ENCODE results near the gene ALX3. TPM values are rescaled to one million over a fixed set of nuclear protein-coding genes. Genes with fewer than 3 reads are reported as not detected.

Gene ALX3
- total RNA-seq, 1 experiment from 2014 or later, result not detected

DNA sequence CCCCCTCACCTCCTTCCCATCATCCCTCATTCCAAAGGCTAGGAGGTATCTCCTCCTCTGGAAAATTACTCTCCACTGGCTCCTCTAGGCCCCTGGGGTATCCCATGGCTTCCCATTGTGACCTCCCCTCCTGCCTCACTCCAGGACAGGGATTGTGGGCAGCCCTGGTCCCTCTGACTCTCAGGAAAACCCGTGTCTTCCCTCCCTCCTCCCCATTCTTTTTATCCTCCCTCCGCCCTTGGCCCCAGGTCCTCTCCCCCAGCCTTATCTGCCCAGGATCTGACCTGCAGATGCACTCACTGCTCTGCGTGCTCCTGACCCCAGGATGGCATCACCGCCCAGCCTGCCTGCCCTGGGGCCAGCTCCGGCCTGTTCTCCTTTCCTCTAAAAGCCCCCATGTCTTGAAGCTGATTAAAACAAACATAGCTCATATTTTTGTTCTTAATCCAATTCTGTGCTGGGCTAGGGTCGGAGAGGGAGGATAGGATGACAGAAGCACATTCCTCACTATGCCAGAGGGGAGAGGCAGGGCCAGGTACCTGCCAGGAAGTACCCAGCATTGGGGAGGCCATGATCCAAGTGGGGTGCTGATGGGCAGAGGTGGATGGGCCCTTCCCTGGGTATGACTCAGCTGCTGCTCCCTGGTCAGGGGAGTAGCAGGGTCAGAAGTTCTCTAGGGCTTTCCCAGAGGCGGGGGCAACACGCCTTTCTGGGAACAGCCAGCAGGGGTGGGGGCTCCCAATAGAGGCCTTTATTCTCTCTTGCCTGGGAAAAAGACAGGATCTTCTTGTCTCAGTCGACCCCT, 28.0 kb upstream of the ALX3 start:
- H3K36me3 ChIP-seq, result no peaks in the 10 kb centered on the region
- no peaks in the 10 kb centered on the region for H3K9me3 ChIP-seq (replicated peaks)
- no peaks in the 10 kb centered on the region for H3K27me3 ChIP-seq (replicated peaks)
- H3K27ac ChIP-seq, result no peak overlapping the region
- 0 out of 2 replicates have a peak, but pooled peaks cover 4% of the 10 kb centered on the region for H3K4me1 ChIP-seq (replicated peaks)
- no peak overlapping the region for H3K4me3 ChIP-seq
- no peak for DNase-seq (ENCODE audit: low read depth in 1 of 2, low spot score in 2 of 2)

DNA sequence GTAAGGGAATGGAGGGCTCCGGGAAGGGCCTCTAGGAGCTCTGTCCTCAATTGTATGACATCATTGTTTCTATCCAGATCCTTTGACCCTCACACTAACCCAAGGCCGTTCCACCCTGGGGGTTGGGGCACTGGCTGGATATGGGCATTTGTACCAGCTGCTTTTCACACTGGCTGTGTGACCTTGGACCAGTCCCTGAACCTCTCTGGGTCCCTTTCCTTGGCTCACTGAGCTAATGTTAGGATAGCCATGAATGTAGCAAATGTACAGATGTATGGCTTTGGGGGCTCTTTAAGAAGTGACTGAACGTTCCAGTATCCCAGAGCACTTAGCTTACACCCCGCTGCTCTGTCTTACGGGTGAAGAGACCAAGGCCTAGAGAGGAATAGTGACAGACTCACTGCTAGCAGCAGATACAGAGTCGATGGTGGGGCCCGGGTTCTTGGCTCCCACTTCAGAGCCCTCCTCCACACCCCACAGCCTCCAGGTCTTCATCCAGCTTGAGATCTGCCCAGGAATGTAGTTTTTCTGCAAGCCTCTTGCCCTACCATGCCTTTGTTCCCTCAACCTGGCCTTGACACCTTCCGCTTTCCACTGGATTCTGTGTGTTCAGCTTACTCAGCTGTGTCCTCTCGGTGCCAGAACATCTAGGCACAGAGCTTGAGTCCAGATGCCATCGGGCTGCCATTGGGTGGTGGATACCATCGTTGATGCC, 27.2 kb upstream of the ALX3 start:
- no peaks in the 10 kb centered on the region for H3K36me3 ChIP-seq
- no peak for DNase-seq (ENCODE audit: low read depth in 1 of 2, low spot score in 2 of 2)
- no peaks in the 10 kb centered on the region for H3K9me3 ChIP-seq (replicated peaks)
- H3K27ac ChIP-seq, result no peak overlapping the region
- H3K4me1 ChIP-seq (replicated peaks), result 0 out of 2 replicates have a peak, but pooled peaks cover 4% of the 10 kb centered on the region
- H3K4me3 ChIP-seq, result no peak overlapping the region
- H3K27me3 ChIP-seq (replicated peaks), result 0 out of 2 replicates have a peak, but pooled peaks cover 4% of the 10 kb centered on the region

DNA sequence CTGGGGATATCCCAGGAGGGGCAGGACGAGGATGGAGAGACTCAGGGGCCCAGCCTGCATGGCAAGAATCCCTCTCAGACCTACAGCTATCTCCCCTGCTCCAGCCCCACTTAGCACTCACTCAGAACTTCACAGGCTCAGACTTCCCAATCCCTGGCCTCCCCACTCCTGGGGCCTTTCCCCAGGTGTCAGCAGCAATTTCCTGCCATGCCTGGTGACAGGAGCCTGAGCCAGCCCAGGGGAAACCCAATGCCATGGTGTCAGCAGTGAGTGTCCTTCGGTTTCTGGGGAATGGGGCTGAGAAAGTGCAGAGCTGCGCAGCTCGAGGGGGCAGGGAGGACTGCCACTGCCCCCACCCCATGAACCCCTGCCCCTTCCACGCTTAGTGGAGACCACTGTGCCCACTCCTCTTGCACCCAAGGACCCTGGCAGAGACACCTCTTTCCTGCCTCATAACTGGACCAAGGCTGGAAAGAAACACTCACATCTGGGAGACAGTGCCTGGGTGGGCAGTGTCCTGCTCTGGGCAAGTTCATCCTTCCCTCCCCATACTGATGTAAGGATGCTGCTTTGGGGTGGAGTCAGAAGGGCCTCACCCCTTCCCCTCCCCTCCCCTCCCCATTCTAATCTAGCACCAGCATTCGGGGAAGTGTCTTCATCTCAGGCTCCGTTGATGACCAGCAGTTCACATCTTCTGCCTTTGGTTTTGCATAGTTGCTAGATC, 24.6 kb upstream of the ALX3 start:
- Histone ChIP-seq H3K36me3 (no peaks in the 10 kb centered on the region), H3K4me3 (no peak overlapping the region), H3K27ac (no peak overlapping the region), H3K27me3 (replicated peaks) (0 out of 2 replicates have a peak, but pooled peaks cover 7% of the 10 kb centered on the region), H3K9me3 (replicated peaks) (no peaks in the 10 kb centered on the region), H3K4me1 (replicated peaks) (no peaks in the 10 kb centered on the region)
- DNase-seq (ENCODE audit: low read depth in 1 of 2, low spot score in 2 of 2), result no peak

DNA sequence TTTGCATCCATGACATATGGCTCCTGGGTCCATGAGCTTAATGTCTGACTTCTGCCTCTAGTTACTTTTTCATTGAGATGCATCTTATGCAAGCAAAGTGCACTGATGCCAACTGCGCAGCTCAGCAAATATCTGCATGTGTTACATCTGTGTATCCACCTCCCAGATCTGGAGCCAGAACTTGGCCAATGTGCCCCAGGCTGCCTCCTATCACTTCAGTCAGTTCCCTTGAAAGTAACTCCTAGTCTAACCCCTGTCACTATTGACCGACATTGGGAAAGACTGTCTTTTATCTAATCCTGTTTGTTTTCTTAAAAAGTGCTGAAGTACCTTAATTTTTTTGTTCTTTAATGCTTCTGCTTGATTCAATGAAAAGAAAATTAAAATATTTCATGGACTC, 22.5 kb upstream of the ALX3 start:
- Histone ChIP-seq H3K9me3 (replicated peaks) (no peaks in the 10 kb centered on the region), H3K4me1 (replicated peaks) (no peaks in the 10 kb centered on the region), H3K4me3 (no peak overlapping the region), H3K27me3 (replicated peaks) (0 out of 2 replicates have a peak, but pooled peaks cover 10% of the 10 kb centered on the region), H3K27ac (no peak overlapping the region), H3K36me3 (no peaks in the 10 kb centered on the region)
- no peak for DNase-seq (ENCODE audit: low read depth in 1 of 2, low spot score in 2 of 2)

DNA sequence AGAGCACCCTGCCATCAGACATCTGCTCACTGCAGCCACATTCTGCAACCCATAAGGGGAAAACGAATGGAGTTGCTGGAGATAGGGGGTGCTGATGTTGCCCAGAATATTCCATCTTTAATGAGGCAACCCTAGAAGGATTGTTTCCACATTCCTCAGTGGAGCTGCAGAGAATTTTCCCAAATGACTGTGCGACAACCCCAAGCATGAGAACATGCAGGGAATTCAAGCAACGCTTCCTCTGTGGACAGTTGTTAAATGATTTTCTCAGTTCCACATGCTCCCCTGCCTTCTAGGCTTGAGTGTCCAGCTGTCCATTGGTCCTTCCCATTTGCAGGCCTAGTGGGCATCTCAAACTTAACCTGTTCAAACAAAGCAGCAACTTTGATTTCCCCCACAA, 21.3 kb upstream of the ALX3 start:
- no peak for DNase-seq (ENCODE audit: low read depth in 1 of 2, low spot score in 2 of 2)
- Histone ChIP-seq H3K36me3 (no peaks in the 10 kb centered on the region), H3K27me3 (replicated peaks) (0 out of 2 replicates have a peak, but pooled peaks cover 13% of the 10 kb centered on the region), H3K4me1 (replicated peaks) (no peaks in the 10 kb centered on the region), H3K4me3 (no peak overlapping the region), H3K27ac (no peak overlapping the region), H3K9me3 (replicated peaks) (no peaks in the 10 kb centered on the region)

DNA sequence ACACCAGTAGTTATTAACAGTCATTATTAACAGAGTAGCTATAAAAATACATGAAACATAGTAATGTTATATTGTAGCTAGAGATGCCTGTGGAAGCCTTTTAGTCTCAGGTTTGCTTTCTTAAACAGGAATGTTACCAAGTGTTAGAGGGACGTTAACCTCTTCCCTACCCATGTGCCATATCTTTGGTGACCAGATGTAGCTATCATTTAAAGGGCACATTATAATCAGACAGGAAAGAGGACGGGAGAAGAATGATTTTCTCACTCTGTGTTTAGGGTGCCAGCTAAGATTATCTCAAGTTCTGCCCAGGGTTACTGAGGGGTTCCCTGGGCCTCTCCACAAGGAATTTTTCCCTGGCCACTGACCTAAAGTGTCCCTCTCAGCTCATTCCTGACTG, 20.9 kb upstream of the ALX3 start:
- Histone ChIP-seq H3K4me3 (no peak overlapping the region), H3K36me3 (no peaks in the 10 kb centered on the region), H3K4me1 (replicated peaks) (no peaks in the 10 kb centered on the region), H3K27me3 (replicated peaks) (peaks cover 17% of the 10 kb centered on the region; the same call in 1 of the 2 replicates), H3K27ac (no peak overlapping the region), H3K9me3 (replicated peaks) (no peaks in the 10 kb centered on the region)
- DNase-seq (ENCODE audit: low read depth in 1 of 2, low spot score in 2 of 2), result no peak

DNA sequence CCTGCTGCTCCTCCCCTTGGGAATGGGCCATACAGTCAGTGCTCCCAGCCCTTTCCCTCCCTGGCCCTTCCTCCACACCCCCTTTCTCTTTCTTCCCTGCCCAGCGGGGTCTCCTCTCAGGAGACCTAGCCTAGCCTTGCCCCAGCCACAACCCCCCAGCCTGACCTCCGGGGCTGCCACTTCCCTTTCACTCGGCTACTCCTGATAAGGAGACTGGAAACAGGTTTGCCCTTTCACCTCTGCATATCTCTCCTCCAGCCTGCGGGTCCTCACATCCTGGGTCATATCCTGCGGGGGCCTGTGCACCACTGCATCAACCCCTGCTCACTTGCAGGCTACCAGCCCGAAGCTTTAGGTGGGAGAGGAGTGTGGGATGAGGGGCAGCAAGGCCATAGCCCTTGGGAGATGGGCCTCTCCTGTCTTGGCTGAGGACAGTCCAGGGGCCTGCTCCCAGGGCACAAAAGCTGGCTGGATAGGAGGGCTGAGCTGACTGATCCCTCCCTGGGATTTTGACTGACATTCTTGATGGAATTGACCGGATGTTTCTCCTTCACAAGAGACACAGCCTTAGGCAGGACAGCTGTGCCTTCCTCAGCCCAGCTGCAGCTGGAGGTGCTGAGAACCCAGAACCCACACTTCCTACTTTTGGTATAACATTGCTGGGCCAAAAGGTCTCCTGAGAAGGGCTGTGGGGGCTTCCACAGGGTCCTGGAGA, 19.2 kb upstream of the ALX3 start:
- Histone ChIP-seq H3K4me3 (no peak overlapping the region), H3K27me3 (replicated peaks) (peaks cover 34% of the 10 kb centered on the region), H3K27ac (no peak overlapping the region), H3K36me3 (no peaks in the 10 kb centered on the region), H3K9me3 (replicated peaks) (0 out of 2 replicates have a peak, but pooled peaks cover under 1% of the 10 kb centered on the region), H3K4me1 (replicated peaks) (no peaks in the 10 kb centered on the region)
- no peak for DNase-seq (ENCODE audit: low read depth in 1 of 2, low spot score in 2 of 2)

DNA sequence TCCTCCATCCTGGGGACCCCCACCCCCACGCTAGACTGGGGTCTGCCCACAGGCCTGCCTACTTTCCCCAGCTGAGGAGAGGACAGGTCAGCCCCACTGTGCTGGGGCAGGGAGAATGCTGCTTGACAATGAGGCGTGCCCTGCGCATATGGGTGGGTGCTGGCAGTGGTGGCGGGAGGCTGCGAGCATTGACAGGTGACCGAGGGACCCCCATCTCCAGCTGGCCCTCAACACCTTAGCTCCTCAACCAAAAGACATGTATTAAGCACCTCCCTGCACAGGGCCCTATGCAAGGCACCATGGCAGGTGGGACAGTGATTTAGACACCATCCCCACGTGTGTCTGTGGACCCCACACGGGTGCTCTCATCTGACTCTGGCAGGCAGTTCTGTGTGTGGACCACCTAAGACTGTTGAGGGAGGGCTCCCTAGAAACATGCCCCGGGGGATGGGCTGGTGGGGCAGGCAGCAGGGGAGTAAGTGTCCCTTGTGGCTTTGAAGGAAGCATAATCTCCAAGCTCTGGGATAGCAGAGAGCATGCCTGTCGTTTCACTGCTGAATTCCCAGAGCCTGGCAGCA, 18.4 kb upstream of the ALX3 start:
- H3K27me3 ChIP-seq (replicated peaks), result peaks cover 43% of the 10 kb centered on the region
- H3K4me1 ChIP-seq (replicated peaks), result no peaks in the 10 kb centered on the region
- no peak overlapping the region for H3K27ac ChIP-seq
- DNase-seq (ENCODE audit: low read depth in 1 of 2, low spot score in 2 of 2), result no peak
- H3K9me3 ChIP-seq (replicated peaks), result peaks cover 6% of the 10 kb centered on the region; the same call in 1 of the 2 replicates
- no peak overlapping the region for H3K4me3 ChIP-seq
- H3K36me3 ChIP-seq, result no peaks in the 10 kb centered on the region

DNA sequence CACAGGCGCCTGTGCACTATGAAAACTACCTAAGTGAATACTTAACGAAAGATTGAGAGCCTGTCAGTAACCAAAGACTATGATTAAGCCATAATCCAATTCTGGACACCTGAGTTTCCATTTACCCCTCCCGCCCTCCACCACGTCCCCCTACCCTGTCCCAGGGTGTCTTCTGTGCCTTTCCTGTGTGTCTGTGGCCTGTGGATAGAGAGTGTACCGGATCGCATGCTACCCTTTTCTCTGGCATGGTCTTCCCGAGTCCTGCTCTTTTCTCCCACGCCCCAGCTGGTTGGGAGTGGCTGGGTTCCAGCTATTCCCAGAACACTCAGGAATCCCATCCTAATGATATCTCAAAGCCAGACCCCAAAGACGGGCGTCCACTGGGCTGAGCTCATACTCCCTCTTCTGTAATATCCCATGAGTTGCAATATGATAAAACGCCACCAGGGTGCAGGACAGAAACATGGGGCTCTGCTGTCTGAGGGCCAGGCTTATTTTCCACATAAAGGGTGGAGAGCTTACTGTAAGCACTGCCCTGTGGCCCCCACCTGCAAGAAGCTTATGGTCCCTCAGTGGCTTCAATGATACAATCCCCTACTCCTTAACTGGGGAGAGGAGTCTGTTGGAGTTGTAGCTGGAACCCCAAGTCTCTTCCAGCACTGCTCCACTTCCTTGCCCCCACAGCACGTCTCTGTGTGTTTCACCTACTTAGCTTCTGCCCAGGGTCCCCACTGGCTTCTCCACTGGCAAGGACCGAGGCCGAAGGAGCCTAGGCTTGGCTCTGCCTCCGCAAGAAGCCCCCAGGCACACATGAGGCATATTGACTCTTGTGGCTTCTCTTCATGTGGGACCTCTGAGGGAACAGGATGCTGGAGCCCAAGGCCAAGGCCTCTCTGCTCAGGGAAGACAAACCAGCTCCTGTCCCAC, 17.6 kb upstream of the ALX3 start:
- Histone ChIP-seq H3K4me3 (no peak overlapping the region), H3K4me1 (replicated peaks) (no peaks in the 10 kb centered on the region), H3K27ac (no peak overlapping the region), H3K36me3 (no peaks in the 10 kb centered on the region), H3K27me3 (replicated peaks) (peaks cover 50% of the 10 kb centered on the region), H3K9me3 (replicated peaks) (peaks cover 6% of the 10 kb centered on the region; the same call in 1 of the 2 replicates)
- DNase-seq (ENCODE audit: low read depth in 1 of 2, low spot score in 2 of 2), result peak in 1 of 2 experiments; percentile 40

DNA sequence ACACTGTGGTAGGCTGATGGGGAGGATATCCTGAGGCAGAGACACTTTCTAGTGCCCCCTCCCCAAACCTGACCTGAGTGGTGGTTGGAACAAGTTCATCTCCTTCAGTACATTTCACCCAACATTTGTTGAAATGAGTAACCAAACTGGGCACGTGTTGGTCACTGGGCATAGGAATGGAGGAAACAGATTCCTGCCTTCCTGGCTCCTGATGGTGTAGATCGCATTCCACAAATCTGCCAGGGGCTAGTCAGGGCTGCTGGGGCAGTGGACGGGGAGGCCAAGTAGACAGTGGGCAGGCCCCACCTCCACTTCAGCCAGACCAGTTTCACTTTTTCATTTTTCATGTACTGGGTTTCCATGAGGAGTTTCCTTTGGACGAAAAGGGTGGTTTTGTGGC, 16.5 kb upstream of the ALX3 start:
- DNase-seq (ENCODE audit: low read depth in 1 of 2, low spot score in 2 of 2), result no peak
- Histone ChIP-seq H3K27me3 (replicated peaks) (peaks cover 51% of the 10 kb centered on the region), H3K4me3 (no peak overlapping the region), H3K27ac (no peak overlapping the region), H3K36me3 (no peaks in the 10 kb centered on the region), H3K4me1 (replicated peaks) (no peaks in the 10 kb centered on the region), H3K9me3 (replicated peaks) (peaks cover 6% of the 10 kb centered on the region; the same call in 1 of the 2 replicates)

DNA sequence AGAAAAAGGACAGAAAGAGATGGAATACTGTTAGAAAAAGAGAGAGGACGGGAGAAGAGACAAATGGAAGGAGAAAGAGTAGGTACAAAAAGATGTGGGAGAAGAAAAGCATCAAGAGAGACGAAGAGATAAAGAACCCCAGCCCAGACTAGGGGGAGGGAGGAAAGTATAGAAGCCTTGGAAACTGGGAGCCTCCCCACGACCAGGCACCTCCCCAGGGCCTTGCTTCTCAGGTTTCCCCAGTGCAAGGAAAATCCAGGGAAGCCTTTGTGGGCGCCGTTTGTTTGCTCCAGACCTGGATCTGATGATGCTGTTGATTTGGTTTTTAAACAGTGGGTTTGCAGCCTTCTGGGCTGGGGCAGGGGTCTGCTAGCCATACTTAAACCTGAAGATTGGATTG, 15.2 kb upstream of the ALX3 start:
- Histone ChIP-seq H3K36me3 (no peaks in the 10 kb centered on the region), H3K27me3 (replicated peaks) (peaks cover 48% of the 10 kb centered on the region), H3K4me3 (no peak overlapping the region), H3K4me1 (replicated peaks) (no peaks in the 10 kb centered on the region), H3K27ac (no peak overlapping the region), H3K9me3 (replicated peaks) (peaks cover 6% of the 10 kb centered on the region; the same call in 1 of the 2 replicates)
- no peak for DNase-seq (ENCODE audit: low read depth in 1 of 2, low spot score in 2 of 2)

Data from SJSA1 (cell line).